Thymus (tissue), 11 donors: ENCODE results near the gene RNASE1. TPM values are rescaled to one million over a fixed set of nuclear protein-coding genes. Genes with fewer than 3 reads are reported as not detected.
"Not testable (repeated sequence)": the region's sequence is repeated elsewhere in the genome, so short reads cannot be mapped to it uniquely, and the experiment has no call there.

Experiments
- DNase-seq, 9 donors: peaks; one replicate each; pipeline ENCODE4 v3.0.0-alpha.2; 2013; ENCODE audit warnings: low spot score in 9 of 9, low read depth in 6 of 9, missing footprints in 1 of 9
- H3K27ac ChIP-seq, 2 donors: one replicate each; pipeline ENCODE4 v1.5.1; 2013; ENCODE audit warnings: control low read depth in 1 of 2, low read depth in 1 of 2, low read length in 1 of 2, mild to moderate bottlenecking in 1 of 2, moderate library complexity in 1 of 2
- H3K27me3 ChIP-seq, 2 donors: one replicate each; pipeline ENCODE4 v1.5.1; 2013; ENCODE audit warnings: low read length in 1 of 2; ENCODE audit not compliant: control insufficient read depth in 2 of 2, insufficient read depth in 1 of 2
- H3K36me3 ChIP-seq, 2 donors: one replicate each; pipeline ENCODE4 v1.5.1; 2013; ENCODE audit warnings: low read length in 1 of 2, mild to moderate bottlenecking in 1 of 2, moderate library complexity in 1 of 2; ENCODE audit not compliant: control insufficient read depth in 2 of 2, insufficient read depth in 2 of 2
- H3K4me1 ChIP-seq, 2 donors: one replicate each; pipeline ENCODE4 v1.5.1; 2013; ENCODE audit warnings: low read length in 2 of 2; ENCODE audit not compliant: control insufficient read depth in 2 of 2, insufficient read depth in 2 of 2
- H3K4me3 ChIP-seq, 2 donors: one replicate each; pipeline ENCODE4 v1.5.1; 2013; ENCODE audit warnings: low read length in 2 of 2, control low read depth in 1 of 2, mild to moderate bottlenecking in 1 of 2
- H3K9me3 ChIP-seq, 2 donors: one replicate each; pipeline ENCODE4 v1.5.1; 2013; ENCODE audit warnings: low read length in 1 of 2, mild to moderate bottlenecking in 1 of 2; ENCODE audit not compliant: control insufficient read depth in 2 of 2, insufficient read depth in 1 of 2
- WGBS: extraction: QIAGEN DNeasy Blood & Tissue Kit; methylation state at CpG from one replicate; pipeline ENCODE4 v1.1.7; 2013; 5-methylcytosine and 5-hydroxymethylcytosine counted together
- polyA plus RNA-seq: library from polyadenylated mRNA; stranded (reverse); fragments of 200-250 nt; gene quantifications from one replicate; pipeline ENCODE4 v1.2.3, GENCODE V29; 2013
- total RNA-seq: library from RNA; stranded (reverse); fragments of 120-200 nt; gene quantifications from one replicate; pipeline ENCODE4 v1.2.4, GENCODE V29; 2013
- donor health status: healthy.

RNASE1 gene
- total and polyA plus RNA-seq, 2 donors = 200 to 491 TPM

- WGBS = 96% methylated on average over 2 of the region's 2 CpGs
- H3K9me3 ChIP-seq = no peaks in the 10 kb centered on the region
- H3K4me1 ChIP-seq = no peaks in the 10 kb centered on the region
- no peak for DNase-seq
- no peaks in the 10 kb centered on the region for H3K27me3 ChIP-seq
- H3K4me3 ChIP-seq = no peak overlapping the region
- no peaks in the 10 kb centered on the region for H3K36me3 ChIP-seq
- H3K27ac ChIP-seq = no peak overlapping the region
These were observed 32.3 kb upstream of the RNASE1 start for GRCh38 chr14:20834899-20835298.

- no peaks in the 10 kb centered on the region for H3K4me1 ChIP-seq
- H3K27me3 ChIP-seq = no peaks in the 10 kb centered on the region
- H3K4me3 ChIP-seq = no peak overlapping the region
- 98% methylated on average over 12 of the region's 12 CpGs for whole genome bisulfite sequencing
- no peak overlapping the region for H3K27ac ChIP-seq
- DNase-seq = no peak
- H3K36me3 ChIP-seq = peaks cover 0 to 2% of the 10 kb centered on the region in 2 donors
- peaks cover 0 to 8% of the 10 kb centered on the region in 2 donors for H3K9me3 ChIP-seq
These were observed 28.2 kb upstream of the RNASE1 start for GRCh38 chr14:20830831-20831230.

GRCh38 chr14:20828024-20828694 lies 25.5 kb upstream of the RNASE1 start:
- not testable (repeated sequence) for H3K27me3 ChIP-seq, H3K4me1 ChIP-seq, H3K27ac ChIP-seq, H3K36me3 ChIP-seq, H3K9me3 ChIP-seq, H3K4me3 ChIP-seq
- 97% methylated on average over 11 of the region's 11 CpGs for WGBS
- DNase-seq = peak in 1 of 9 donors; percentile 19

GRCh38 chr14:20827326-20827725 lies 24.7 kb upstream of the RNASE1 start:
- DNase-seq = no peak
- no peak overlapping the region for H3K4me3 ChIP-seq
- H3K36me3 ChIP-seq = peaks cover 0 to 2% of the 10 kb centered on the region in 2 donors
- no peaks in the 10 kb centered on the region for H3K27me3 ChIP-seq
- no peak overlapping the region for H3K27ac ChIP-seq
- peaks cover 0 to 8% of the 10 kb centered on the region in 2 donors for H3K9me3 ChIP-seq
- H3K4me1 ChIP-seq = no peaks in the 10 kb centered on the region
- 87% methylated on average over 3 of the region's 3 CpGs for WGBS

- not testable (repeated sequence) for DNase-seq, H3K4me1 ChIP-seq, H3K9me3 ChIP-seq, H3K36me3 ChIP-seq, H3K27me3 ChIP-seq, H3K27ac ChIP-seq, H3K4me3 ChIP-seq
- WGBS = 87% methylated on average over 1 of the region's 1 CpG
These were observed 24.0 kb upstream of the RNASE1 start for GRCh38 chr14:20826666-20827065.

- H3K9me3 ChIP-seq = peaks cover 0 to 8% of the 10 kb centered on the region in 2 donors
- no peaks in the 10 kb centered on the region for H3K4me1 ChIP-seq
- no peak overlapping the region for H3K27ac ChIP-seq
- no peak for DNase-seq
- H3K36me3 ChIP-seq = peaks cover 0 to 2% of the 10 kb centered on the region in 2 donors
- 98% methylated on average over 8 of the region's 8 CpGs for WGBS
- H3K4me3 ChIP-seq = no peak overlapping the region
- no peaks in the 10 kb centered on the region for H3K27me3 ChIP-seq
These were observed 21.2 kb upstream of the RNASE1 start for GRCh38 chr14:20823859-20824258.

- 95% methylated on average over 3 of the region's 3 CpGs for WGBS
- H3K27ac ChIP-seq, DNase-seq: not testable (repeated sequence)
These were observed 19.0 kb upstream of the RNASE1 start for GRCh38 chr14:20821521-20822108.

GRCh38 chr14:20820063-20820904 lies 17.6 kb upstream of the RNASE1 start:
- H3K27ac ChIP-seq = no peak overlapping the region
- DNase-seq = no peak

More at GRCh38 chr14:20821521-20822108, 19.0 kb upstream of the RNASE1 start:
- H3K36me3 ChIP-seq, H3K9me3 ChIP-seq, H3K4me3 ChIP-seq, H3K4me1 ChIP-seq, H3K27me3 ChIP-seq: not testable (repeated sequence)

GRCh38 chr14:20818861-20819260 lies 16.2 kb upstream of the RNASE1 start:
- Histone ChIP-seq H3K27me3 (no peaks in the 10 kb centered on the region), H3K4me1 (no peaks in the 10 kb centered on the region)
- WGBS = 97% methylated on average over 7 of the region's 7 CpGs

More at GRCh38 chr14:20820063-20820904, 17.6 kb upstream of the RNASE1 start:
- Histone ChIP-seq H3K4me1 (no peaks in the 10 kb centered on the region), H3K27me3 (no peaks in the 10 kb centered on the region), H3K36me3 (no peaks in the 10 kb centered on the region), H3K4me3 (no peak overlapping the region), H3K9me3 (no peaks in the 10 kb centered on the region)
- WGBS = 96% methylated on average over 14 of the region's 14 CpGs

More at GRCh38 chr14:20818861-20819260, 16.2 kb upstream of the RNASE1 start:
- Histone ChIP-seq H3K27ac (no peak overlapping the region), H3K9me3 (no peaks in the 10 kb centered on the region), H3K36me3 (no peaks in the 10 kb centered on the region), H3K4me3 (no peak overlapping the region)
- no peak for DNase-seq
